ENCODE results near the gene KIAA0513. TPM values are rescaled to one million over a fixed set of nuclear protein-coding genes. Genes with fewer than 3 reads are reported as not detected.

The KIAA0513 gene
- total RNA-seq, 1 experiment from 2014 or later: 2.9 TPM

- POLR2A ChIA-PET (ENCODE audit: low non-redundant PET): no interaction called here
- CTCF ChIA-PET: no interaction called here
- no peak overlapping the region for H3K4me3 ChIP-seq (ENCODE audit: low read depth, low read length, poor library complexity, severe bottlenecking)
- intact Hi-C loops (cut with micrococcal nuclease; ENCODE audit: unreplicated experiment): no loop called here
- H3K36me3 ChIP-seq (ENCODE audit: insufficient read depth, low read length, poor library complexity, severe bottlenecking): no peaks in the 10 kb centered on the region
- H3K27ac ChIP-seq (ENCODE audit: low read depth, low read length, poor library complexity, severe bottlenecking): no peak overlapping the region
- no peaks in the 10 kb centered on the region for H3K9me3 ChIP-seq (ENCODE audit: low read depth, low read length, poor library complexity, severe bottlenecking)
- H3K27me3 ChIP-seq (replicated peaks; ENCODE audit: insufficient read depth, low read depth, low read length, poor library complexity): no peaks in the 10 kb centered on the region
- no peaks in the 10 kb centered on the region for H3K4me1 ChIP-seq (ENCODE audit: insufficient read depth, low read length, poor library complexity, severe bottlenecking)
- no TSS peak for BruUV-seq (replicated peaks)
- DNase-seq (ENCODE audit: low spot score): no peak
- TF ChIP-seq CTCF (conservative IDR thresholded peaks at IDR 0.05; ENCODE audit: low read depth, low read length) (no peak), EZH2 (IDR thresholded peaks at IDR 0.05; ENCODE audit: borderline replicate concordance, low read depth, low read length, poor library complexity, severe bottlenecking) (no peak)
Observed at GRCh38 chr16:85093705-85094104, 66.1 kb downstream of the KIAA0513 start.

GRCh38 chr16:85094176-85094805 lies 66.7 kb downstream of the KIAA0513 start:
- no peak overlapping the region for H3K4me3 ChIP-seq (ENCODE audit: low read depth, low read length, poor library complexity, severe bottlenecking)
- no TSS peak for BruUV-seq (replicated peaks)
- no peak for DNase-seq (ENCODE audit: low spot score)
- CTCF ChIA-PET: no interaction called here
- H3K9me3 ChIP-seq (ENCODE audit: low read depth, low read length, poor library complexity, severe bottlenecking): no peaks in the 10 kb centered on the region
- TF ChIP-seq EZH2 (IDR thresholded peaks at IDR 0.05; ENCODE audit: borderline replicate concordance, low read depth, low read length, poor library complexity, severe bottlenecking) (no peak), CTCF (conservative IDR thresholded peaks at IDR 0.05; ENCODE audit: low read depth, low read length) (no peak)
- no peaks in the 10 kb centered on the region for H3K36me3 ChIP-seq (ENCODE audit: insufficient read depth, low read length, poor library complexity, severe bottlenecking)
- H3K27me3 ChIP-seq (replicated peaks; ENCODE audit: insufficient read depth, low read depth, low read length, poor library complexity): no peaks in the 10 kb centered on the region
- POLR2A ChIA-PET (ENCODE audit: low non-redundant PET): no interaction called here
- no peak overlapping the region for H3K27ac ChIP-seq (ENCODE audit: low read depth, low read length, poor library complexity, severe bottlenecking)
- intact Hi-C loops (cut with micrococcal nuclease; ENCODE audit: unreplicated experiment): no loop called here
- no peaks in the 10 kb centered on the region for H3K4me1 ChIP-seq (ENCODE audit: insufficient read depth, low read length, poor library complexity, severe bottlenecking)

GRCh38 chr16:85094812-85095211 lies 67.2 kb downstream of the KIAA0513 start:
- no TSS peak for BruUV-seq (replicated peaks)
- no peak overlapping the region for H3K4me3 ChIP-seq (ENCODE audit: low read depth, low read length, poor library complexity, severe bottlenecking)
- CTCF ChIA-PET: no interaction called here
- no peaks in the 10 kb centered on the region for H3K36me3 ChIP-seq (ENCODE audit: insufficient read depth, low read length, poor library complexity, severe bottlenecking)
- H3K27ac ChIP-seq (ENCODE audit: low read depth, low read length, poor library complexity, severe bottlenecking): no peak overlapping the region
- H3K27me3 ChIP-seq (replicated peaks; ENCODE audit: insufficient read depth, low read depth, low read length, poor library complexity): no peaks in the 10 kb centered on the region
- no peaks in the 10 kb centered on the region for H3K9me3 ChIP-seq (ENCODE audit: low read depth, low read length, poor library complexity, severe bottlenecking)
- no peak for DNase-seq (ENCODE audit: low spot score)
- intact Hi-C loops (cut with micrococcal nuclease; ENCODE audit: unreplicated experiment): no loop called here
- no peaks in the 10 kb centered on the region for H3K4me1 ChIP-seq (ENCODE audit: insufficient read depth, low read length, poor library complexity, severe bottlenecking)
- POLR2A ChIA-PET (ENCODE audit: low non-redundant PET): no interaction called here
- TF ChIP-seq EZH2 (IDR thresholded peaks at IDR 0.05; ENCODE audit: borderline replicate concordance, low read depth, low read length, poor library complexity, severe bottlenecking): no peak
- TF ChIP-seq CTCF (conservative IDR thresholded peaks at IDR 0.05; ENCODE audit: low read depth, low read length): no peak
